K562 (cell line): ENCODE measurements around the gene REEP3. TPM values are rescaled to one million over a fixed set of nuclear protein-coding genes. Genes with fewer than 3 reads are reported as not detected.

Source experiments
- ATAC-seq: fragments of 200-7000 bp; cut with Tn5 transposase; 3 replicates; pipeline ENCODE4 v1.9.1; 2020; ENCODE audit warnings: moderate library complexity
- BruUV-seq: library from RNA; stranded (reverse); fragments of 400-500 nt; replicated peaks from 2 replicates; lab custom pipeline; 2021; lab: Mats Ljungman, UMichigan
- CTCF ChIA-PET: fragments of 300-600 bp; formaldehyde crosslinking; extraction: SDS; loops from one replicate; lab custom pipeline; 2021; ENCODE audit warnings: low intra/inter-chr PET ratio; lab: Yijun Ruan, JAX
- POLR2A ChIA-PET: fragments of 300-600, 350-650 bp; sonication (Branson Sonifier 250); formaldehyde crosslinking; extraction: SDS; loops from one replicate; lab custom pipeline; 2021; ENCODE audit warnings: antibody characterized with exemption, inconsistent platforms; lab: Yijun Ruan, JAX
- DNase-seq, 4 experiments: peaks; one replicate each; pipeline versions ENCODE4 v3.0.0 to v3.0.0-alpha.2; 2011 to 2018; ENCODE audit warnings: low spot score in 3 of 4, mixed read lengths in 3 of 4; ENCODE audit errors: extremely low read depth in 1 of 4
- FAIRE-seq: peaks from 2 replicates; lab custom pipeline; 2011; peaks lifted over from hg19 to GRCh38; lab: Jason Lieb, UNC
- H2AFZ ChIP-seq: 2 replicates; pipeline ENCODE4 v1.6.0; 2011; ENCODE audit warnings: low read depth, low read length, control low read depth, inconsistent platforms
- H3K27ac ChIP-seq: fragments of 200-600 bp; 3 replicates; pipeline ENCODE4 v1.8.0; 2011; ENCODE audit warnings: low read depth, mild to moderate bottlenecking, control low read depth, inconsistent platforms, low read length, moderate library complexity, mixed read lengths; ENCODE audit errors: extremely low read depth
- H3K27me3 ChIP-seq, 2 experiments: fragments of 300-600 bp in 1 of 2; 2 replicates in 1 of 2; 3 replicates in 1 of 2; pipeline versions ENCODE4 v1.6.0 to v1.8.0; 2011; ENCODE audit warnings: inconsistent platforms in 2 of 2, low read length in 2 of 2, mild to moderate bottlenecking in 1 of 2, mixed read lengths in 1 of 2, moderate library complexity in 1 of 2; ENCODE audit not compliant: control insufficient read depth in 2 of 2, insufficient read depth in 2 of 2
- H3K36me3 ChIP-seq: fragments of 300-600 bp; 3 replicates; pipeline ENCODE4 v1.8.0; 2011; ENCODE audit warnings: mild to moderate bottlenecking, low read length, inconsistent platforms; ENCODE audit not compliant: control insufficient read depth, insufficient read depth
- H3K4me1 ChIP-seq, 2 experiments: fragments of 200-600 bp in 1 of 2; replicated peaks in 1 of 2; 2 replicates in 1 of 2; 3 replicates in 1 of 2; pipeline versions ENCODE4 v1.5.1 to v1.8.0; 2011; ENCODE audit warnings: inconsistent platforms in 2 of 2, low read length in 2 of 2, mild to moderate bottlenecking in 1 of 2, mixed read lengths in 1 of 2, moderate library complexity in 1 of 2; ENCODE audit not compliant: control insufficient read depth in 2 of 2, insufficient read depth in 2 of 2
- H3K4me2 ChIP-seq: 2 replicates; pipeline ENCODE4 v1.6.1; 2011; ENCODE audit warnings: low read length, control low read depth, inconsistent platforms, mixed read lengths; ENCODE audit not compliant: insufficient read depth
- H3K4me3 ChIP-seq: fragments of 200-600 bp; sonication (generic), shearing (Covaris generic); 2 replicates; pipeline ENCODE4 v1.5.1; 2016; ENCODE audit warnings: control low read depth, inconsistent platforms
- H3K79me2 ChIP-seq: fragments of 200-600 bp; 3 replicates; pipeline ENCODE4 v1.8.0; 2011; ENCODE audit warnings: low read length, inconsistent platforms; ENCODE audit not compliant: control insufficient read depth, insufficient read depth
- H3K9ac ChIP-seq, 2 experiments: 2 replicates each; pipeline versions ENCODE4 v1.6.0 to v1.6.1; 2011; ENCODE audit warnings: low read depth in 2 of 2, low read length in 2 of 2, control low read depth in 1 of 2, inconsistent platforms in 1 of 2, mild to moderate bottlenecking in 1 of 2, mixed read lengths in 1 of 2; ENCODE audit not compliant: insufficient read depth in 1 of 2
- H3K9me1 ChIP-seq: one replicate; pipeline ENCODE4 v1.6.0; 2011; ENCODE audit warnings: inconsistent platforms, mild to moderate bottlenecking, low read length, moderate library complexity; ENCODE audit not compliant: control insufficient read depth, insufficient read depth
- H3K9me3 ChIP-seq: replicated peaks from 2 replicates; pipeline ENCODE4 v1.5.1; 2011; ENCODE audit warnings: low read depth, low read length, inconsistent platforms; ENCODE audit not compliant: control insufficient read depth, insufficient read depth
- H4K20me1 ChIP-seq: replicated peaks from 2 replicates; pipeline ENCODE4 v1.6.1; 2011; ENCODE audit warnings: low read length, inconsistent platforms, mixed read lengths; ENCODE audit not compliant: control insufficient read depth, insufficient read depth
- ASH1L ChIP-seq: fragments of 450-650 bp; IDR thresholded peaks from 2 replicates; pipeline ENCODE4 v1.6.1; 2018; ENCODE audit warnings: borderline replicate concordance, mild to moderate bottlenecking, low read depth; ENCODE audit not compliant: partially characterized antibody
- ETS2 ChIP-seq: IDR thresholded peaks from 2 replicates; pipeline ENCODE4 v1.6.1; 2016; ENCODE audit warnings: borderline replicate concordance, missing genetic modification characterization, mild to moderate bottlenecking, moderate library complexity, missing compliant biosample characterization; ENCODE audit not compliant: poor library complexity, severe bottlenecking
- NONO ChIP-seq, 2 experiments: fragments of 200-400 bp in 1 of 2; fragments of 450-650 bp in 1 of 2; formaldehyde crosslinking in 1 of 2; IDR thresholded peaks; 2 replicates each; pipeline ENCODE4 v1.6.1; 2017; ENCODE audit warnings: low read depth in 2 of 2, mild to moderate bottlenecking in 2 of 2, moderate library complexity in 2 of 2, low read length in 1 of 2
- RBM14 ChIP-seq: fragments of 200-400 bp; formaldehyde crosslinking; IDR thresholded peaks from 2 replicates; pipeline ENCODE4 v1.6.1; 2018; ENCODE audit warnings: low read depth, mild to moderate bottlenecking, low read length, moderate library complexity, borderline replicate concordance; ENCODE audit not compliant: insufficient read depth
- XRCC3 ChIP-seq: fragments of 450-650 bp; IDR thresholded peaks from 2 replicates; pipeline ENCODE4 v1.6.1; 2017; ENCODE audit warnings: mild to moderate bottlenecking, moderate library complexity
- ZNF449 ChIP-seq: fragments of 250-450 bp; sonication (Bioruptor Pico); IDR thresholded peaks from 2 replicates; pipeline ENCODE4 v1.8.0; 2022; ENCODE audit warnings: moderate library complexity, mild to moderate bottlenecking, inconsistent platforms
- WGBS: fragments of 100-300 bp; shearing (Covaris generic); methylation state at CpG from one replicate; pipeline ENCODE4 v1.1.6; 2016; ENCODE audit warnings: low coverage, mixed read lengths; ENCODE audit not compliant: insufficient coverage; ENCODE audit errors: missing lambda C conversion rate; 5-methylcytosine and 5-hydroxymethylcytosine counted together
- in situ Hi-C: fragments of 300-500 bp; cut with MboI; formaldehyde crosslinking; loops from 4 replicates; pipeline ENCODE4 v1.15.0; 2018; ENCODE audit warnings: inconsistent platforms, mixed read lengths
- intact Hi-C: fragments of 100-400 bp; cut with micrococcal nuclease; formaldehyde crosslinking; loops from 2 replicates; pipeline ENCODE4 v1.14.2; 2022
- polyA plus RNA-seq, 8 experiments: library from polyadenylated mRNA; depleted of rRNA in 4 of 8; stranded (reverse) in 5 of 8; unstranded in 3 of 8; fragments of >200 nt; fragmentation: Nextera tagmentation in 2 of 8; fragmentation: Illumina TruSeq in 1 of 8; extraction: Ambion mirVana in 2 of 8; extraction: Trizol in 1 of 8; gene quantifications; 2 replicates each; pipeline versions ENCODE4 v1.2.1 to v1.2.3, GENCODE V29; 2011 to 2014; ENCODE audit warnings: inconsistent platforms in 1 of 8, missing spikeins in 1 of 8
- total RNA-seq, 7 experiments: library from RNA; depleted of rRNA in 6 of 7; stranded (reverse); fragments of >200 nt in 6 of 7; fragmentation: Illumina TruSeq in 2 of 7; extraction: Trizol in 2 of 7; gene quantifications; 2 replicates each; pipeline versions ENCODE4 v1.2.1 to v1.2.3, GENCODE V29; 2011 to 2021; ENCODE audit warnings: low replicate concordance in 1 of 7

The REEP3 gene
- total and polyA plus RNA-seq, 9 of the 15 experiments (the other 6 are each of a cell fraction or from before 2014, with no cell fraction given), result 3.4 to 13.4 (median 9.2) TPM

GRCh38 chr10:63622097-63622496, 100.9 kb downstream of the REEP3 start:
- intact Hi-C loops (no loop called here), in situ Hi-C loops (no loop called here)
- no peak overlapping the region for H3K9ac ChIP-seq
- H3K9me3 ChIP-seq, result no peaks in the 10 kb centered on the region
- H3K36me3 ChIP-seq, result peaks cover 7% of the 10 kb centered on the region; the same call in 1 of the 3 replicates
- H3K27ac ChIP-seq, result no peak overlapping the region
- CTCF ChIA-PET, result no interaction called here
- BruUV-seq, result no TSS peak
- H3K79me2 ChIP-seq, result no peaks in the 10 kb centered on the region
- WGBS, result 58% methylated on average over 2 of the region's 2 CpGs
- H3K4me3 ChIP-seq, result no peak overlapping the region
- H2AFZ ChIP-seq, result no peak overlapping the region
- H3K27me3 ChIP-seq, result no peaks in the 10 kb centered on the region
- POLR2A ChIA-PET, result interaction anchor here (0.9 to 1.6 kb wide), 3 partner anchors 8 to 21 kb away, joined by 3 to 4 read pairs (median 3); no protein-coding TSS in a partner anchor
- no peak overlapping the region for H3K4me2 ChIP-seq
- H3K9me1 ChIP-seq, result no peaks in the 10 kb centered on the region
- FAIRE-seq (no peak), ATAC-seq (no peak), DNase-seq (no peak)
- H3K4me1 ChIP-seq, result no peaks in the 10 kb centered on the region
- H4K20me1 ChIP-seq, result no peaks in the 10 kb centered on the region
- no peak for TF ChIP-seq ETS2
- no peak for TF ChIP-seq XRCC3
- TF ChIP-seq RBM14, result no peak
- TF ChIP-seq ASH1L, result no peak
- no peak for TF ChIP-seq ZNF449 (CRISPR knock-in tag)
- TF ChIP-seq NONO (IDR thresholded peaks at IDR 0.05; ENCODE audit: low read depth in 2 of 2, low read length in 1 of 2), result no peak
